ENCODE data around the gene MMRN1. TPM values are rescaled to one million over a fixed set of nuclear protein-coding genes. Genes with fewer than 3 reads are reported as not detected.
A peak's percentile ranks its signal among the peaks of the same experiment; 100 is the strongest.

Gene MMRN1
- total RNA-seq, 4 donors from 2014 or later, result 10.4 to 68.4 (median 39.2) TPM

DNA sequence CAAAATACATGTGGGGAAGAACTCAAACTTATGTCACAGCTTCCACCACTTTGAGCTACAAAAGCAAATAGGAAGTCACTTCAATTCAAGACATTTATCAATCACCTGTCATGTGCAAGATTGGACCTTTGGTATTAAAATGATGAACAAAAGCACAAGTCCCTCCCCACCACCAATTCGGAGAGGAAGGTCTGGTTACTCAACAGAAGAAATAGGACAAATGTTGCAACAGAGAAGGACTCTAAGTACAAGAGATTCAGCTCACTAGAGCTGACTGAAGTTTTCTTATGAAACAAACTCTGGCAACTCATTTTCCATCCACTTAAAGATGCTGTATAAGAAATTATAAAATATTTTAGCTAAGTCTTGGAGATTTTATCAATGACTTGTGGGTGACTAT, 16.0 kb upstream of the MMRN1 start:
- Histone ChIP-seq H3K4me1 (no peaks in the 10 kb centered on the region), H3K27ac (replicated peaks in 1 of 4) (no peak overlapping the region), H3K9me3 (no peaks in the 10 kb centered on the region), H3K27me3 (no peaks in the 10 kb centered on the region), H3K36me3 (no peaks in the 10 kb centered on the region), H3K4me3 (no peak overlapping the region)
- 61% methylated on average over 1 of the region's 1 CpG for WGBS
- intact Hi-C loops (cut with DNase I), result no loop called here
- TF ChIP-seq EP300 (IDR thresholded peaks at IDR 0.05) (no peak), POLR2AphosphoS5 (IDR thresholded peaks at IDR 0.05) (no peak), POLR2A (IDR thresholded peaks at IDR 0.05; ENCODE audit: low read depth) (no peak)
- TF ChIP-seq, protein P1, sequence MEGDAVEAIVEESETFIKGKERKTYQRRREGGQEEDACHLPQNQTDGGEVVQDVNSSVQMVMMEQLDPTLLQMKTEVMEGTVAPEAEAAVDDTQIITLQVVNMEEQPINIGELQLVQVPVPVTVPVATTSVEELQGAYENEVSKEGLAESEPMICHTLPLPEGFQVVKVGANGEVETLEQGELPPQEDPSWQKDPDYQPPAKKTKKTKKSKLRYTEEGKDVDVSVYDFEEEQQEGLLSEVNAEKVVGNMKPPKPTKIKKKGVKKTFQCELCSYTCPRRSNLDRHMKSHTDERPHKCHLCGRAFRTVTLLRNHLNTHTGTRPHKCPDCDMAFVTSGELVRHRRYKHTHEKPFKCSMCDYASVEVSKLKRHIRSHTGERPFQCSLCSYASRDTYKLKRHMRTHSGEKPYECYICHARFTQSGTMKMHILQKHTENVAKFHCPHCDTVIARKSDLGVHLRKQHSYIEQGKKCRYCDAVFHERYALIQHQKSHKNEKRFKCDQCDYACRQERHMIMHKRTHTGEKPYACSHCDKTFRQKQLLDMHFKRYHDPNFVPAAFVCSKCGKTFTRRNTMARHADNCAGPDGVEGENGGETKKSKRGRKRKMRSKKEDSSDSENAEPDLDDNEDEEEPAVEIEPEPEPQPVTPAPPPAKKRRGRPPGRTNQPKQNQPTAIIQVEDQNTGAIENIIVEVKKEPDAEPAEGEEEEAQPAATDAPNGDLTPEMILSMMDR (IDR thresholded peaks at IDR 0.05), result no peak
- no peak for DNase-seq (ENCODE audit: extremely low spot score)

DNA sequence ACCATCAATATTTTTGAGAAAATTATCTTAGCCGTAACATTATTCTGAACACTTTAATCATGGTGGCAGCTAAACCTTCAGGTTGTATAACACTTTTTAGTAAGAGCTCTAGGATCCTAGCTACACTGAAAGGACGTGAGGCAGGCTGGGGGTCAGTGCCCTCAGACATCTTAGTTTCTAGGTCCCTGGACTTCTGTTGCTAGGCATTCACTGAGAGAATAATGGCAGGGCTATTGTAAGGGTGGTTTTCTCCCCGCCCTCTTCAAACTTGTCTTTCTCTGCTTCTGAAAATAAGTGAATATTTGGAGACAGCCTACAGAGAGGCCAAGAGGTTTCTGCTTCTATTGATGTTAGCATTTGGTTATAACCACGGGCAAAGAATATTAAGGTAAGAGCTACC, 15.4 kb upstream of the MMRN1 start:
- no peaks in the 10 kb centered on the region for H3K9me3 ChIP-seq
- no peaks in the 10 kb centered on the region for H3K27me3 ChIP-seq
- intact Hi-C loops (cut with DNase I), result no loop called here
- no peaks in the 10 kb centered on the region for H3K4me1 ChIP-seq
- no peak for DNase-seq (ENCODE audit: extremely low spot score)
- no peaks in the 10 kb centered on the region for H3K36me3 ChIP-seq
- H3K4me3 ChIP-seq, result no peak overlapping the region
- 87% methylated on average over 4 of the region's 4 CpGs for WGBS
- TF ChIP-seq, protein P1 (IDR thresholded peaks at IDR 0.05), result no peak
- TF ChIP-seq POLR2A (IDR thresholded peaks at IDR 0.05; ENCODE audit: low read depth), result no peak
- no peak for TF ChIP-seq POLR2AphosphoS5 (IDR thresholded peaks at IDR 0.05)
- no peak for TF ChIP-seq EP300 (IDR thresholded peaks at IDR 0.05)
- H3K27ac ChIP-seq (replicated peaks in 1 of 4), result no peak overlapping the region

DNA sequence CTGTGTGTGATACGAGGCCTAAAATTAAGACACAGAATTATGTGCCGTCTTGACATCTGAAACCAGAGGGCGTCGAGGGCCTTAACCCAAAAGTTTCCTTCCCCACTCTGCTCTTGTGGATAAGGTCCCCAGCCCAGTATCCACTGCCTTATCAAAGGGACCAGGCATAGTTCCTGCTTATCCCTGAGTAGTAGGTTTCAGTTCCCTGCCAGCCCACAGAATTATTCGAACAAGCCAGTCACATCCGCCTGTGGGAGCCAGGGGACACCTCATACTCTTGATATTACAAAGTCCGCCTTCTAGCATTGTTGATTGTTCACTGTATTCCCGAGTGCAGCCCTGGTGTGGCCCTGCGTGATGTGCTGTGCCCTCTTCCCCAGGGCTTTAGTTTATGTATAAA, 5.4 kb upstream of the MMRN1 start:
- no peak for TF ChIP-seq EP300 (IDR thresholded peaks at IDR 0.05)
- 74% methylated on average over 9 of the region's 9 CpGs for WGBS
- no peak overlapping the region for H3K4me3 ChIP-seq
- H3K27ac ChIP-seq (replicated peaks in 1 of 4), result no peak overlapping the region
- no peaks in the 10 kb centered on the region for H3K27me3 ChIP-seq
- DNase-seq (ENCODE audit: extremely low spot score), result no peak
- intact Hi-C loops (cut with DNase I), result no loop called here
- no peaks in the 10 kb centered on the region for H3K36me3 ChIP-seq
- H3K9me3 ChIP-seq, result no peaks in the 10 kb centered on the region
- no peaks in the 10 kb centered on the region for H3K4me1 ChIP-seq

DNA sequence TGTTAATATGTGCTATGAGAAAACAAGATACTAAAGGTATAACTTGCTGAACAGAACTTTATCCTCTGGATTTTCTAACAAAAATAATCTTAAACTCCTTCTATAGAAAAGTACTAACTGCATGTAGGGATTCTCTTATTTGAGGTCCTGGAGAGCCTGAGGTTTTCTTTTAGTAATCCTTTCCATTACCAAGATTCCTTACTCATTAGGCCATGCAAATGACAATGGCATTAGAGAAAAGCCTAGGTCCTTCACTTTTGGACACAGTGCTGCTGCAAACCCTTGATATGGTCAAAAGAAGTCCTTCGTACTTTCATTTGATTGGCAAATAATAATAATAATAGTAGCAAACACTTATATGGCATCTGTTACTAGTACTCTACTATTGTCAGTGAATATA, 3.2 kb downstream of the MMRN1 start:
- no peak for DNase-seq (ENCODE audit: extremely low spot score)
- Histone ChIP-seq H3K36me3 (no peaks in the 10 kb centered on the region), H3K4me3 (peak overlapping the region in 1 of 4 donors; percentile 8), H3K27ac (replicated peaks in 1 of 4) (no peak overlapping the region), H3K9me3 (no peaks in the 10 kb centered on the region), H3K27me3 (no peaks in the 10 kb centered on the region), H3K4me1 (no peaks in the 10 kb centered on the region)
- TF ChIP-seq EP300 (IDR thresholded peaks at IDR 0.05) (no peak), POLR2A (IDR thresholded peaks at IDR 0.05; ENCODE audit: low read depth) (no peak), POLR2AphosphoS5 (IDR thresholded peaks at IDR 0.05) (no peak)
- TF ChIP-seq, protein P1 (IDR thresholded peaks at IDR 0.05), result no peak
- 80% methylated on average over 1 of the region's 1 CpG for WGBS
- intact Hi-C loops (cut with DNase I), result no loop called here

DNA sequence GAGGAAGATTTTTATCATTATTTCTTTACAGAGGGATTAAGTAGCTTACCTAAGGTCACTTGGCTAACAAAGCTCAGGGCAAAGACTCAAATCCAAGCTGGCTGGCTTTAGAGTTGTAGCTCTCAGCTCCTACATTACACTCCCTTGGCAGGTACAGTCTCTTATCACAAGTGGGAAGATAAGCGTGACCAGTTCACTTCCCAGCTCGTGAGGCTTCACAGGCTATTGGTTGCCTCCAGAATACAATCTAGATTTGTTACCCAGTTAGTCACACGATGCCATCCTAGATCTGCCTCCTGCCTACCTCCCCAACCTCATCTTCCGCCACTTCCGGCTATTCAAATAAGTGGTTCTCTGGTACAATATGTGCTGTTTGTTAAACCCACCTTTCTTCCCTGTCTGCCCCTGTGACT, 3.7 kb downstream of the MMRN1 start:
- no peaks in the 10 kb centered on the region for H3K9me3 ChIP-seq
- H3K36me3 ChIP-seq, result no peaks in the 10 kb centered on the region
- WGBS, result 60% methylated on average over 5 of the region's 5 CpGs
- H3K27ac ChIP-seq (replicated peaks in 1 of 4), result no peak overlapping the region
- H3K4me3 ChIP-seq, result peak overlapping the region in 1 of 4 donors; percentile 8
- TF ChIP-seq POLR2A (IDR thresholded peaks at IDR 0.05; ENCODE audit: low read depth) (no peak), POLR2AphosphoS5 (IDR thresholded peaks at IDR 0.05) (peak in 1 of 2 donors; percentile 12), EP300 (IDR thresholded peaks at IDR 0.05) (no peak)
- TF ChIP-seq, protein P1 (IDR thresholded peaks at IDR 0.05), result no peak
- DNase-seq (ENCODE audit: extremely low spot score), result no peak
- no peaks in the 10 kb centered on the region for H3K27me3 ChIP-seq
- H3K4me1 ChIP-seq, result no peaks in the 10 kb centered on the region
- intact Hi-C loops (cut with DNase I), result no loop called here

All from esophagus muscularis mucosa (tissue), 4 donors.